Activated naive CD4-positive, alpha-beta T cell treated with anti-CD3 and anti-CD28 coated beads, Interleukin-2, amount 50 U/mL, for 72 hours (primary cell): Measurements from ENCODE around the gene ADARB2. TPM values are rescaled to one million over a fixed set of nuclear protein-coding genes. Genes with fewer than 3 reads are reported as not detected.

ENCODE experiments used
- ATAC-seq, 2 donors: fragments of 150-1000 bp; cut with Tn5 transposase; 2 replicates each; pipeline ENCODE4 v1.10.0; 2021; ENCODE audit warnings: mild to moderate bottlenecking in 2 of 2, moderate library complexity in 2 of 2
- DNase-seq, 2 donors: peaks; one replicate each; pipeline ENCODE4 v3.0.0; 2021 to 2022; ENCODE audit warnings: low spot score in 2 of 2
- H3K27ac Mint-ChIP-seq, 2 donors: one replicate each; pipeline ENCODE4 v1.8.0; 2022; ENCODE audit warnings: mild to moderate bottlenecking in 2 of 2, mixed read lengths in 2 of 2
- H3K36me3 Mint-ChIP-seq, 2 donors: one replicate each; pipeline ENCODE4 v1.8.0; 2022; ENCODE audit warnings: mixed read lengths in 2 of 2
- H3K9me3 Mint-ChIP-seq, 2 donors: one replicate each; pipeline ENCODE4 v1.8.0; 2022; ENCODE audit warnings: mixed read lengths in 2 of 2
- total RNA-seq, 2 donors: library from RNA; stranded (reverse); gene quantifications; one replicate each; pipeline ENCODE4 v1.2.3, GENCODE V29; 2022

The ADARB2 gene
- total RNA-seq, 2 donors from 2014 or later: 0.27 TPM; not detected in 1

DNA sequence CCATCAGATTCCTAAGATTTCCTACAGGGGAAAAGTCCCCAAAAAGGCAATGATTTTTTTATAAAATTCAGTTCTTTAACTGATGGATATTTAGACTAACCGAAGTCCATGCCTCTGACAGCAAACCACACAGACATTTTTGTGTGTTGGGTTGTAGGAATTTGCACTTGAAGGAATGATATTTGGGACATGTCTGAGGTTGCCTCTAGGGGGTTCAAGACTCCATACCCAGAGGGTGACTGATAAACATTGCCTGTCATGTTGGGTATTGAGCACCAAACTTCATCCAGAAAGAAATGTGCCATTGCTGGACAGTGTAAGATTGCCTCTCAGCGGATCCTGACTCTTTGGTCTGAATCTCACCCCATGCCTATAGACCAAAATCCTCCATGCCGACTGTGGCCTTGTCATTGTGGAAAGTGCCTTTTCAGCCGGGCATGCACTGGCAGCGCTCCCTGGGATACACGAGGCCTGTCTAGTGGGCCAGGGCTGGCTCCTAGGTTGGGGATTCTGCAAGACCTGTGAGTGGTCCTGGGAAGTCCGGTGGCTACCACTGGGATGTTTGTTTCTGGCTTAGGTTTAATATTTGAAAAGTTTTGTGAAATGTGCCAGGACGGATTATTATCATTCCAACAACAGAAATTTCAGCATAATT is 428.2 kb downstream of the ADARB2 start:
- Mint-ChIP-seq H3K9me3 (no peaks in the 10 kb centered on the region), H3K36me3 (no peaks in the 10 kb centered on the region), H3K27ac (no peak overlapping the region)
- DNase-seq: no peak
- ATAC-seq: no peak

DNA sequence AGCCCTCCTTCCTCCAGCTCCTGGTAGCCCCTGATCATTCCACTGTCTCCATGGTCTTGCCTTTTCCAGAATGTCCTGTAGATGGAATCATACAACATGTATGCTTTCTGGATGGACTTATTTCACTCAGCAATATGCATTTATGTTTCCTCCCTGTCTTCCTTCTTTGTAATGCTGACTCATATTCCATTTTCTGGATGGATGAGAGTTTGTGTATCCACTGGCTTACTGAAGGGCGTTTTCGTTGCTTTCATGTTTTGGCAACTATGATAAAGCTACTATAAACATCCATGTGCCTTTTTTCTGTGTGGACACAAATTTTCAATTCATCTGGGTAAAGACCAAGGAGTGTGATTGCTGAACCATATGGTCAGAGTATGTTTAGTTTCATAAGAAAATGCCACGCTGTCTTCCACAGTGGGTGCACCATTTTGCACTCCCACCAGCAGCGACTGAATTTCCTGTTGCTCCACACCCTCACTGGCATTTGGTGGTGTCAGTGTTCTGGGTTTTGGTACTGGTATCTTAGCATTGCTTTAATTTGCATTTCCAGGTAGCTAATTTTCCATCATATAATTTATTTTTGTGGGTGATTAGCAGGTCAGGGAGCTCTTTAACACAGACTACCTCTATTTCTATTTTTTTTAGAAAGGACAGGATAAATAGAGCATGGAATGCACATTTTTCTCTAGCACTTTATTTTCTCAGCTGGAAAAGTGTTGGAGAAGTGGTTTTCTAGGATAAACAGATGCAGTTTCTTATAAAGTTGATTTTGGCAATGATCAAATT is 429.0 kb downstream of the ADARB2 start:
- H3K36me3 Mint-ChIP-seq: no peaks in the 10 kb centered on the region
- ATAC-seq: no peak
- H3K27ac Mint-ChIP-seq: no peak overlapping the region
- H3K9me3 Mint-ChIP-seq: no peaks in the 10 kb centered on the region
- no peak for DNase-seq

DNA sequence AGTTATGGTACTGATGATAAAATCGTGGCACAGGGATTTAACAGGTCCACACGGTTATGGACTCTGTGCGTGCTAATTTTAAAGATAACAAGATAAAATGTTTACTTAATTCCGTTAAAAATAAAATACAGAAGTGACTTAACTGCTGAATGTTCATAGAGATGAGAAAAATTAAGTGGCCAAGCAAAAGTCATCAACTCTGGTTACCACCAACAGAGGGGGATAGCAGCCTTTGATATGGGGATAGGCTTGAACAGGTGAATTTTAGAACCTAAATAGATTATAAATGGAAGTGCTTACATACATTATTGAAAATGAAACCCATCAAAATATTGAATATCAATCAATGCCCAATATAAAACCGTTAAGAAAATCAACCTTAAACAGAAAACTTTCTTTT is 436.2 kb downstream of the ADARB2 start:
- no peak overlapping the region for H3K27ac Mint-ChIP-seq
- H3K9me3 Mint-ChIP-seq: no peaks in the 10 kb centered on the region
- no peaks in the 10 kb centered on the region for H3K36me3 Mint-ChIP-seq
- ATAC-seq: no peak
- DNase-seq: no peak

DNA sequence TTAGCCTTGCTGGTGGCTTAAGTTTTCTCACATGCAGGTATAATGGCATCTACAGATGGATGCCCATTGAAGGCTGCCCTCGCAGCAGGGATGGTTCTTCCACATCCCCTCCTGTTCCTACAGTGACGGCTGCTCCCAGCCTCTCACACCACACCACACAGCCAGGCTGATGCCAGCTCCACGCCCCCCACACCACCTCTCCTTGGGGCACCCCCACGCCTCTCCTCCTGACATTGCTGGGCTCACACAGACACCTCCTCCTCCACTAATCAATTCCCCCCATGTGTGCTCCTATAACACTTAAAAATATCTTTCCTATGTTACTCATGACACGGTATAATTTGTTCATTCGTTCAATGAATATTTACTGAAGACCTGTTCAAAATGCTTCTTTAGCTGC is 437.1 kb downstream of the ADARB2 start:
- Mint-ChIP-seq H3K27ac (peak overlapping the region; percentile 23 to 39), H3K36me3 (no peaks in the 10 kb centered on the region), H3K9me3 (no peaks in the 10 kb centered on the region)
- DNase-seq (no peak), ATAC-seq (no peak)

DNA sequence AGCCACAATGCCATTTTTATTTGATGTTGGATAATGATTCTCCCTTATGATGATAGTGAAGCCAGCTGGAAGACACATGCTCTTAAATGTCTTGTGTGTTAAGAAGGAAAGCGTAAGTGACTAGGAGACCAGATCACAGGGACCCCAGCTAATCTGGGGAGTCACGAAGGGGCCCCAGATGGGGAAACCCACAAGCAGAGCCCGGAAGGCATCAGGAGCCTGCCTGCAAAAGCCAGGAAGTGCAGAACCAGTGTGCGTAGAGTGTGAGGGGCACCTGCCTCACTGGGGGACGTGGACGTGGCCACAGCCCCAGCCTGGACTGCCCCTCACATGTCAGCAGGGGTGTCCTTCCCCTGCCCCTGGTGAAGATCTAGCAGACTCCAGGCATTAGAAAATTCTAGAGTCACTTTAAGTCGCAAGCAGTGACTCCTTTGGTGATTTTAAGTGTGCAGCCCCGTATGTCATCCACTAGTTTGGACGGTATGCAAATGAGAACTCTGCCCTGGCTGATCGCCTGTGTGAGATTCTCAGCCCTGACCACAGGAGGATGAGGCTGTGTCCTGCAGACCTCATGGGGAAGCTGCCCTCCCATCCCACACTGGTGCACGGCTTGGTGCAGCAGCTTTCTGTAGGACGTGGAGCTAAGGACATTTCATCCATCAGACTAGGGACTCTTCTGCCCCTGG is 438.1 kb downstream of the ADARB2 start:
- no peak overlapping the region for H3K27ac Mint-ChIP-seq
- no peaks in the 10 kb centered on the region for H3K36me3 Mint-ChIP-seq
- no peaks in the 10 kb centered on the region for H3K9me3 Mint-ChIP-seq
- DNase-seq: no peak
- peak in 1 of 2 donors; percentile 79 for ATAC-seq

DNA sequence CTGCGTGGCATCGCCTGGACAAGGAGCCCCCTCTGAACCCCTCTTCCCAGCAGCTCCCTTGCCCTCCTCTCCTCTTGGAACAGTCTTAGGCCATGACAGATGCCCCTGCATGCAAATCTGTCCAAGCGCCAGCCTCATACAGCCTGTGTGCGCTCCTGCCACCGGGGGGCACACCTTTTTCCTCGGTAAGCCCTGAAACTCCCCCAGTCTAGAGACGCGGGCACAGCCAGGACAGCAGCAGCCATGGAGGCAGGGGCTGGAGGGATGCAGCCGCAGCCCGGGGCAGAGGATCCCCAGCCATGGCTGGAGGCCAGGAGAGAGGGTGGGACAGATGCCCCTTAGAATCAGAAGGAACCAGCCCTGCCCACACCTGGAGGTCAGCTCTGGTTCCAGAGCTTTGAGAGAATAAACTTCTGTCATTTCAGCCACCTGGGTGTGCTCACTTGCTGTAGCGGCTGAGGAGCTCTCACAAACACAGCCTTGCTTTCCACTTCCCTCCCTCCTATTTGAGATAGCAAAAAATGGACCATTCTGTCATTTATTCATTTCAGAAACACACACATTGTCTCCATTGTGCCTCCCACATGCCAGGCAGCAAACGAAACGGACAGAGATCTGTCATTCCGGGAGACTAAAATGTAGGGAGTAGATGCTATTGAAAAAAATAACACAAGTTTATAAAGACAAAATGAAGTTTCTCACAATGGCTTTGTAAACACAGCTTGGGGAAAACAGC is 439.6 kb downstream of the ADARB2 start:
- ATAC-seq (no peak), DNase-seq (no peak)
- H3K9me3 Mint-ChIP-seq: no peaks in the 10 kb centered on the region
- H3K27ac Mint-ChIP-seq: no peak overlapping the region
- no peaks in the 10 kb centered on the region for H3K36me3 Mint-ChIP-seq

DNA sequence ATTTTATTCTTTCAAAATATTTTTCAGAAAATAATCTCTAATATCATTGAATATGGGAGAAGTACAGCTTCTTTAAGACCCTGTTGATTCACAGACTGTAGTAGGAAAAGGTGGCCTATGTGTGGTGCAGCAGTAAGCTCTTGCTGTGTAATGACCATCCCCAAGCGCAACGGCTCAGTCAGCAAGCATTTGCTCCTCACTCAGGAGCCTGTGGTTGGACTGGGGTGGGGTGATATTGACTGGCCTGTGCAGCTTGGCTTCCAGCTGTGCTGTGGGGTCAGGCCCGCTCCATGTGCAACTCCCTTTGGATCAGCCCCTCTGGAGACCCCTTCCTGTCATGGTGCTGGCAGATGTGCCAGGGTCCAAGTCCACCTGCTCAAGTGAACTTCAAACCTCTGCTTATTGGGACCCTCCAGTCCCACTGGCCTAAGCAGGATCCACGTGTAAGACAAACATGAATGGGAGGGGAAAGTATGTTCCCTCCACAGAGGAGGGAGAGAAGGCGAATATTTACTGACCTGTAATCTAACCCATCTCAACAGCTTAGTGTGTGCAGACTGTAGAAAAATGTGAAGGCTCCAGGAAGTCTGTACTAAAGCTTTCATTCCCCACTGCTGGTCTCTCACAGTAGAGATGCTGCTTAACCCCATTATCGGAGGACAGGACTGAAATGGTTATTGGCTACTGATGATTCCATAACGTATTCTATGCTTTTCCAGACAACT is 441.4 kb downstream of the ADARB2 start:
- Mint-ChIP-seq H3K36me3 (no peaks in the 10 kb centered on the region), H3K9me3 (no peaks in the 10 kb centered on the region), H3K27ac (no peak overlapping the region)
- ATAC-seq (no peak), DNase-seq (no peak)

DNA sequence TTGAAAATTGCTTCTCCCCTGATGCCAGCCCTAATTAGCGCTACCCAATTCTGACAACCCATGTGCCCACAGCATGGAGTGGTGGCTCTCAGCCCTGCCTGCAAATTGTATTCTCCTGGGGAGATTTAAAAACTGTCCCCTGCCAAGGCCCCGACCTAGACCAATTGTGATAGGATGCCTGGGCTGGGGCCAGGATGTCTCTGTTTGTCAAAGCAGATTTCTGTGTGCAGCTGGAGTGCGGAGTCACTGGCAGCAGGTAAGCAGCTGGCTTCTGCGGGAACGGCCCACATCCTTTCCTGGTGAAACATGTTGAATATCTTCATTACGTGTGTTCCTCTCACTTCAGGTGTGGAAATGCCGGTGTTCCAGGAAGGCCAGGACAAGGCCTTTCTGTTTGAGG is 442.6 kb downstream of the ADARB2 start:
- DNase-seq (no peak), ATAC-seq (no peak)
- Mint-ChIP-seq H3K36me3 (no peaks in the 10 kb centered on the region), H3K27ac (no peak overlapping the region), H3K9me3 (no peaks in the 10 kb centered on the region)

DNA sequence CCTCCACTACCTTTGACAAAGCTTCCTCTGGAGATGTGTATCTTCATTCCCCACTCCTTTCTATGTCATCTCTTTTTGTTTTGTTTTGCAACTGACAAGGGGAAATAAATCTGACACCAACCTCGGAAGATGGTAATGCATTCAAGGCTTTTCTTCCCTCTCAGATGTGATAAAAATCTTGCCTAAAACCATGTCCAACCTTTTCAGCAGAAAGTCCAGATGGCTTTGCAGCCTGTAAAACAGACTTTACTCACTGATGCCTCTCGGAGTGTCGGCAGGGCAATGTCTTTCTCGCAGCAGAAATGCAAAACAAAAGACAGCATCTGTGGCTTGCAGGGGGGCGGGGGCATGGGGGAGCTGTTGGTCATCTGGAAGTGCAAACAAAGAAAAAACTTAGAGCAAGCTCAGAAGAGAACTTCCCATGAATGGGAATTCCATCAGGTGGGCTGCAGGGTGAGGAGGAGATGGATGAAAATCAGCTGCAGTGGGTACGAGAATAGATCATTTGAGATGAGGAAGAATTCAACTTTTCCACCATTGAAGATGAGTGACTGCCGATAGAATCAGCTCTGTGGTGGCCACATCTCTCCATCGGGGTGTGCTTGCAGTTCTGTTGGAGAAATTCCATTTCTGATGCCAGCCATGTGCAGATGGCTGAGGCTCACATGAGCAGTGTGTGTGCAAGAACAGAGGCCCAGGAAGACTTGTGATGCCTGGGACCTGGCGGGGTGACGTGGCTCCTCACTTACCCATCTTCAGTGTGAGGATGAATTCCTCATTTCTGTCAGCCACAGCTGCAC is 443.5 kb downstream of the ADARB2 start:
- ATAC-seq: no peak
- Mint-ChIP-seq H3K27ac (no peak overlapping the region), H3K36me3 (no peaks in the 10 kb centered on the region), H3K9me3 (no peaks in the 10 kb centered on the region)
- DNase-seq: no peak

DNA sequence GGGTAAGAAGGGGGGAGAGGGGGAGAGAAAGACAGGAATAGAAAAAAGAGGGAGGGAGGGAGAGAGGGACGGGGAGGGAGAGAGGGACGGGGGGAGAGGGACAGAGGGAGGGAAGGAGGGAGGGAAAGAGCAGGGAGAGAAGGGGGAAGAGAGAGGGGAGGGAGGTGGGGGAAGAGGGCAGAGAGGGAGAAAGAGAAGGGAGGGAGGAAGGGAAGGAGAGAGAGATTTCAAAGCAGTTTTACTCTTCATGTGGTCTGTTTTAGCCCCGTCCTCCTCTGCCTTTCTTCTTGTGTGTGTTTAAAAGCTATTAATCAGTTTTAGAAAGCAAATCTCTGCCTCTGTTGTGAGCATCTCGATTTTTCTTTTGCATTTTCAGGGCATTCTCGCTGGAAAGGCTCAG is 444.2 kb downstream of the ADARB2 start:
- H3K36me3 Mint-ChIP-seq: no peaks in the 10 kb centered on the region
- no peak for ATAC-seq
- no peak for DNase-seq
- H3K27ac Mint-ChIP-seq: no peak overlapping the region
- no peaks in the 10 kb centered on the region for H3K9me3 Mint-ChIP-seq

DNA sequence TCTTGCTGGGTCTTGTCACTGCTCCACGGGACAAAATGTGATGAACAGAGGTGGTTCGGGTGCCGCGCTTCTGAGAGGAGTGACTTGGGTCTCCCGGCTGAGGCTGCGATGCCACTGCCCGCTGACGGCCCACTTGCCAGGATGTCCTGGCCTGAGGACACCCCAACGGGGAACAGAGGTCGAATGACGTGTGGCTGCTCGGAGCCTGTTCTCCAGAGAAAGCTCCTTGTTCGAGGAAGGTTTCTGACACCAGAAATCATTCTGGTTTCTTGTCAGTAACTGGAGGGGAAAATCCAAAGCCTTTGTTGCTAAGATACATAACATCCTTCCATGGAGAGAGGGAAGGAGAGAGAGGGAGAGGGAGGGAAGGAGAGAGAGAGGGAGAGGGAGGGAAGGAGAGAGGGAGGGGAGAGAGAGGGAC is 444.7 kb downstream of the ADARB2 start:
- Mint-ChIP-seq H3K9me3 (no peaks in the 10 kb centered on the region), H3K36me3 (no peaks in the 10 kb centered on the region), H3K27ac (no peak overlapping the region)
- no peak for DNase-seq
- ATAC-seq: no peak

DNA sequence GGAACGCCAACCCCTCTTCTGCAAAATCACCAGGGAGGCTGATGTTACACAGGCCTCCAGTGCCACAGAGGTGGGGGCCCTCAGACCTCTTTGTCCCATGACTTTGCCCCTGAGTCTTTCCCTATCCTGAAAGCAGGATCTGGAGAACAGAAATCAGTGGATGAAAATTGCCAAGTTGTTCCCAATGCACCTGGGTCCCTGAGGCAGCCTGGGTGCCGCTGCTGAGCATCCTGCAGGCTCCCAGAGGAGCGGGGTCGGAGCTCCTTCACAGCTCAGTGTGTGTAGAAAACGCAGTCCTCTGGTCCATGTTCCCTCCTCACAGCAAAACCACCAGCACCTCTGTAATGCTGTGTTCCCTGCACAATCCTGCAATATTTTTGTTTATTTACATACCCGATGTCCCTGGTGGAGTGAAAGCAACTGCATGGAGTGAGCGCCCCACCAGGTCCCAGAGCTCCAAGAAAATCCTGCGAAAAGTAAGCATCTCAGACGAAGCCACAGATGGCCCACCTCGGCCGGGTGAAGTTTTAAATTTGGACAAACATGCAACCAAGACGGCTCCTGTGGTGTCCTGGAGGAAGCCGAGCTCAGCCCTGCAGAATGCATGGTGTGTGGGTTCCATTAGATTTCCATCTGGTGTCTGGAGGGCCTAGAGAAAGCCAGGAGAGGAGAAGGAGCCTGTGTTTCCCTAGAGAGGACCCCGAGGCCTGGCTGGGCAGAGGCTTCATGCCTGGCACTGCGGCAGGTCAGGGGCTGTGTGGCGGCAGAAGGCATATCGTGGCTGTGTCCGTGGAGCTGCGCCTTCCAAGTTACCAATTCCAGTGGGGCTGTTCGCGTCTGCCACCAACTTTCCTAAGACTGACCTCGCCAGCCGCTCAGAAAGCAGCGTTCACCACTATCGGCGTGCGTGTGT is 445.9 kb downstream of the ADARB2 start:
- DNase-seq (no peak), ATAC-seq (no peak)
- Mint-ChIP-seq H3K27ac (no peak overlapping the region), H3K36me3 (no peaks in the 10 kb centered on the region), H3K9me3 (no peaks in the 10 kb centered on the region)

DNA sequence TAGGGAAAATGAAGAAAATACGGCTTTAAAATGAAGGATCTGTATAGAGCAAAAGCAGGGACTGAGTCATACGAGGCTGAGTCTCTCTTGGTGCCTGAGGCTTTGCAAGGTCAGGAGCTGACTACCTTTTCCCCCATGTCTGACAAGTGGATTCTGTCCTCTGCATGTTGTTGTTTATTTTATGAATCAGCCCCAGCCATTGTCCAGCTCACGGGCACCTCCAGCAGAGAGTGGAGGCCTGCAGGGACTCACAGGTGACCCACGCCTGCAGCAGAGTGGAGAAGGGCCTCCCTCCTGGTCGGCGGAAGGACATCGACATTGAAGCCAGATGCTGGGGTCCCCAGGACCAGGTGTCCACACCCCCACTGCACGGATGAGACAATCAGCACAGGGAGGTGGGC is 447.3 kb downstream of the ADARB2 start:
- no peak for ATAC-seq
- Mint-ChIP-seq H3K36me3 (no peaks in the 10 kb centered on the region), H3K9me3 (no peaks in the 10 kb centered on the region)

DNA sequence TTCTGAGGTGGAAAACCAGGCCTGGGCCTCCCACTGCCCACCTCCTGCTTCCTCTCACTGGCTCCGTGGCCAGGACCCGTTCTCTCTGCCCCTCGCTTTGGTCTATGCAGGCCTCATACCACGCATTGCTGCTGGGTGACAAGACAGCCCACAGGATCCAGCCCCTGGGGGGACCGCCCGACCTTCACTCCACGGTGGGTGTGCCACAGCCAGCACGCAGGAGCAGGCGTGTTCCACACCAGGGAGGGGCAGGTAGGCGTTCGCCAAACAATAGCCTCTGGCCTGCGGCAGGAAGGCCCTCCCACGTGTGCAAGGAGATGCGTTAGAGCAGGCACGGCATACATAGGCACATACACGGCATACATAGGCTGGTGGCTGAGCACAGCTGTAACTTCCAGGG is 447.7 kb downstream of the ADARB2 start:
- no peak for ATAC-seq
- Mint-ChIP-seq H3K36me3 (no peaks in the 10 kb centered on the region), H3K27ac (no peak overlapping the region), H3K9me3 (no peaks in the 10 kb centered on the region)
- no peak for DNase-seq

More for the DNA sequence above, 447.3 kb downstream of the ADARB2 start:
- no peak overlapping the region for H3K27ac Mint-ChIP-seq
- no peak for DNase-seq

DNA sequence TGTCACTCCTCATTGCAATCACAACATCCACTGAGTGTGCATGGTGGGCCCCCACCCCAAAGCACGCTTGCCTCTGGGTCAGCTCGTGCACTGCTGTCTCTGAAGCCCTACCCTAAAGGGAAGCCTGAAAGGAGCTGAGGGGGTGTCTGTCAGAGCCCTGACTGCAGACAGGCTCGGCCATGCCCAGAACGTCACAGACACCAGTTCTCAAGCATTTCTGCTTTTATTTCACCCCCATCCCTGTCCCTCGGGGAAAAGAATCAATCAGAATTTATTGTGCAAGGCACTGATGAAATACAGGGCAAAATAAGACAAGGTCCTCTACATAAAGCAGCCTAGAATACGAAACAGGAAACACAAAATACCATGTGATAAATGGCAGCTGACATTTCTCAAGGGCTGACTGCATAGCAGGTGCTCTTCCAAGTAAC is 449.3 kb downstream of the ADARB2 start:
- Mint-ChIP-seq H3K36me3 (no peaks in the 10 kb centered on the region), H3K27ac (no peak overlapping the region), H3K9me3 (no peaks in the 10 kb centered on the region)
- DNase-seq (no peak), ATAC-seq (no peak)
